Gastroesophageal sphincter (tissue), 3 donors: ENCODE results near the gene CCM2L.

Source experiments
- POLR2A ChIP-seq, 2 donors: fragments of 450-650 bp; IDR thresholded peaks; one replicate each; pipeline ENCODE4 v1.6.1; 2017; ENCODE audit warnings: antibody characterized with exemption in 2 of 2, mild to moderate bottlenecking in 2 of 2, moderate library complexity in 1 of 2
- POLR2AphosphoS5 ChIP-seq: sonication (generic); formaldehyde crosslinking; IDR thresholded peaks from one replicate; pipeline ENCODE4 v1.6.1; 2017; ENCODE audit warnings: antibody characterized with exemption
- TF ChIP-seq, protein P1 (sequence below), 4 experiments: fragments of 200-600 bp in 2 of 4; fragments of 450-650 bp in 2 of 4; sonication (generic) in 1 of 4; IDR thresholded peaks; one replicate each; pipeline ENCODE4 v1.5.1; 2017 to 2019; ENCODE audit warnings: antibody characterized with exemption in 4 of 4, mild to moderate bottlenecking in 2 of 4, moderate library complexity in 2 of 4

DNA sequence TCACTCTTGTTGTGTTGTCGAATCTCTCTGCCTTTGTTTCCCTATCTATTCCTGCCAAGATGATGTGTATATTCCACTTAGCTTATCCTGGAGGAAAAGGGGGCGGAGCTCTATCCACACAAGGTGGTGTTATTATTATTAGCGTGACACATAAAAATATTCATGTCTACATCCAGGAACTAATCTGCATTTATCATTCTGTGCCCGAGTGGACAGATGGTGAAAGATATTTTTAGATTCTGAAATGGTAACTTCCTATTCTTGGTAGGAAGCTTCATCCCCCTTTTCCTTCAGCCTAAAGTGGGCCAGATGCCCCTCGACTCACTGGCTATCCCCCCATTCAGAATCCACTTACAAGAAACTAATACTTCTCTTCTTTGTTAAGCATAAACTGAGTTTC is 40.2 kb upstream of the CCM2L start:
- TF ChIP-seq, protein P1, sequence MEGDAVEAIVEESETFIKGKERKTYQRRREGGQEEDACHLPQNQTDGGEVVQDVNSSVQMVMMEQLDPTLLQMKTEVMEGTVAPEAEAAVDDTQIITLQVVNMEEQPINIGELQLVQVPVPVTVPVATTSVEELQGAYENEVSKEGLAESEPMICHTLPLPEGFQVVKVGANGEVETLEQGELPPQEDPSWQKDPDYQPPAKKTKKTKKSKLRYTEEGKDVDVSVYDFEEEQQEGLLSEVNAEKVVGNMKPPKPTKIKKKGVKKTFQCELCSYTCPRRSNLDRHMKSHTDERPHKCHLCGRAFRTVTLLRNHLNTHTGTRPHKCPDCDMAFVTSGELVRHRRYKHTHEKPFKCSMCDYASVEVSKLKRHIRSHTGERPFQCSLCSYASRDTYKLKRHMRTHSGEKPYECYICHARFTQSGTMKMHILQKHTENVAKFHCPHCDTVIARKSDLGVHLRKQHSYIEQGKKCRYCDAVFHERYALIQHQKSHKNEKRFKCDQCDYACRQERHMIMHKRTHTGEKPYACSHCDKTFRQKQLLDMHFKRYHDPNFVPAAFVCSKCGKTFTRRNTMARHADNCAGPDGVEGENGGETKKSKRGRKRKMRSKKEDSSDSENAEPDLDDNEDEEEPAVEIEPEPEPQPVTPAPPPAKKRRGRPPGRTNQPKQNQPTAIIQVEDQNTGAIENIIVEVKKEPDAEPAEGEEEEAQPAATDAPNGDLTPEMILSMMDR (IDR thresholded peaks at IDR 0.05) = no peak
- TF ChIP-seq POLR2A (IDR thresholded peaks at IDR 0.05) (no peak), POLR2AphosphoS5 (no peak)
